ENCODE measurements around the gene SPIN3. TPM values are rescaled to one million over a fixed set of nuclear protein-coding genes. Genes with fewer than 3 reads are reported as not detected.

SPIN3 gene
- total and polyA plus RNA-seq, 2 of the 13 experiments (the other 11 are each of a cell fraction or from before 2014, with no cell fraction given), result 8.4 to 8.8 TPM

DNA sequence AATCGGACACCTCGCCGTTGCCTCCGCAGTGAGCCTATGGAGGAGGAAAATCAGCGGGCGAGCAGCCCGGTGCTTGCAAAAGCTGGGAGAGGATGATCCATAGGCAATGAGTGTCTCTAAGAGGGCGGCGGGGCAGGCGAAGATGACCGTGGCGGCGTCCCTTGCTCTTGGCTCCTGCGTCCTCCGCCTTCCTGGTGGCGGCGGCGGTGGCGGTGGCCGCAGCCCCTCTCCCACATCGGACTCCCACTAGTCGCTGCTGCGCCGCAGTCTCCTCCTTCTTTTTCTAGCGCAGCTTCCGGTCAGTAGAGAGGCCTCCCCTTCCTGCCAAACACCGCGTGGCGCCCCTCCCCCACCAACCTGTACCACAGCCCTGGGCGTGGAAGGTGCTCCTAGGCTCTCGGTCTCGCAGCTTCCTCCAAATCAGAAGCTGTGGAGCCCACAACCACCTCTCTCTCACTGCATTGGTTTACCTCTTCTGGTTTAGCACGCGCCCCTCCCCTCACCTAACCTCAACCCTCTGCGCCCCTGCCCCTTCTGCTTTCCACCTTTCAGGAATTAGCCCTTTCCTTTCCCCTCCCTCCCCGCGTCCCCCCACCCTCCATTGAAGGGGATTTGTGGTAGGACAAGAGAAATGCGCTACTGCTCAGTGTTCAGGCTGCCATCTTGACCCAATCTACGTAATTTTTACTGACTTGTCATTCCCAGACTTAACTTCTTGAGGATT lies at the start of gene SPIN3 (continued):
- TF ChIP-seq MAFK (conservative IDR thresholded peaks at IDR 0.05 in 1 of 2, IDR thresholded peaks at IDR 0.05 in 1 of 2; ENCODE audit: low read length in 2 of 2), result no peak
- peak in 1 of 2 experiments; percentile 29; a peak in 1 of 4 replicates for TF ChIP-seq REST (IDR thresholded peaks at IDR 0.05; ENCODE audit: borderline replicate concordance in 1 of 2, low read depth in 1 of 2, low read length in 2 of 2)
- peak in 1 of 2 experiments; percentile 47; a peak in 1 of 4 replicates for TF ChIP-seq KLF16 (CRISPR knock-in tag; IDR thresholded peaks at IDR 0.05)
- 0 out of 2 replicates have a peak, but pooled peaks have one; percentile 6 for TF ChIP-seq ZNF501 (CRISPR knock-in tag; IDR thresholded peaks at IDR 0.05)
- no peak for TF ChIP-seq SOX6 (IDR thresholded peaks at IDR 0.05)
- peak; percentile 39; the same call in 1 of the 2 replicates for TF ChIP-seq SOX6 (CRISPR knock-in tag; IDR thresholded peaks at IDR 0.05)
- TF ChIP-seq CENPBD1 (CRISPR knock-in tag; IDR thresholded peaks at IDR 0.05; ENCODE audit: borderline replicate concordance, low read depth), result no peak
- TF ChIP-seq ADNP (CRISPR knock-in tag; IDR thresholded peaks at IDR 0.05), result no peak
- TF ChIP-seq ZNF329 (CRISPR knock-in tag; IDR thresholded peaks at IDR 0.05; ENCODE audit: low read depth), result no peak
- TF ChIP-seq RARA (CRISPR knock-in tag; IDR thresholded peaks at IDR 0.05), result no peak
- TF ChIP-seq ZBTB40 (IDR thresholded peaks at IDR 0.05), result no peak
- peak; percentile 19; the same call in 1 of the 2 replicates for TF ChIP-seq ZBTB40 (CRISPR knock-in tag; IDR thresholded peaks at IDR 0.05)
- TF ChIP-seq ZNF605 (CRISPR knock-in tag; IDR thresholded peaks at IDR 0.05), result peak; percentile 75
- TF ChIP-seq, protein P1, sequence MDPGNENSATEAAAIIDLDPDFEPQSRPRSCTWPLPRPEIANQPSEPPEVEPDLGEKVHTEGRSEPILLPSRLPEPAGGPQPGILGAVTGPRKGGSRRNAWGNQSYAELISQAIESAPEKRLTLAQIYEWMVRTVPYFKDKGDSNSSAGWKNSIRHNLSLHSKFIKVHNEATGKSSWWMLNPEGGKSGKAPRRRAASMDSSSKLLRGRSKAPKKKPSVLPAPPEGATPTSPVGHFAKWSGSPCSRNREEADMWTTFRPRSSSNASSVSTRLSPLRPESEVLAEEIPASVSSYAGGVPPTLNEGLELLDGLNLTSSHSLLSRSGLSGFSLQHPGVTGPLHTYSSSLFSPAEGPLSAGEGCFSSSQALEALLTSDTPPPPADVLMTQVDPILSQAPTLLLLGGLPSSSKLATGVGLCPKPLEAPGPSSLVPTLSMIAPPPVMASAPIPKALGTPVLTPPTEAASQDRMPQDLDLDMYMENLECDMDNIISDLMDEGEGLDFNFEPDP (CRISPR knock-in tag; conservative IDR thresholded peaks at IDR 0.05), result no peak

All from HepG2 (cell line).